ENCODE results near the gene RITA1.

Gene RITA1

GRCh38 chr12:113232089-113232839 lies 46.7 kb downstream of the RITA1 start:
- DNase-seq: no peak

DNA sequence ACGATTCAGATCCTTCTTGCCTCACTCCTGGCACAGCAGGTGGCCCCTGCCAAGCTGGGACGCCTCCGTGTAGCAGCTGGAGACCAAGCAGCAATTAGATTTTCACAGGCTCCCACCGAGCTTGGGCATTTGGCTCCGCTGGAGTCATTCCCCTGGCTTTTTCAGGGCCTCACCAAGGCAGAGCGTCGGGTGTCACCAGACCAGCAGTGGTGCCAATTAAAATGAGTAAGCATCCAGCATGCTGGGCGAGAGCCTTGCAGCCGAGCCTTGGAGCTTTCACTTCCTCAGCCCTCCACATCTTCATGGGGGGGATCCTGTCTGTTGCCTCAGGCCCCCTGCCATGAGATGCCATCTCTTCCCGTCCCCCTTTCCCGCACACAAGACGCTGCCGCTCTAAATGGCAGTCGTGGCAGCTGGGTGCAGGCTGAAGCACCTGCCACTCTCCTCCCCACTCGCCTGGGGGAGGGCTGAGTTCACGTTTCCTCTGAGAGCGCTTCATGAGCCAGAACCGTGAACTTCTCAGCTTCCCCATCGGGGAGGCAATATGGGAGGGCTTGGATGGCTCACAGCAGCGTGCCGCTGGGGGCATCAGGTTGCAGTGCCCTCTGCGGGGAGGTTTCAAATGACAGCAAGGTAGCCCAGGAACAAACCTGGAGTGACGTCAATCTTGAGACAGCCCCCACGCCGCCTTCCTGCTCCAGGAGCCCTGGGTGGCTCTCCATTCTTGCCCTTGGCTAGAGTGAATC lies 47.5 kb downstream of the RITA1 start:
- DNase-seq: no peak

- DNase-seq: no peak
Measured at GRCh38 chr12:113233967-113234366, 48.4 kb downstream of the RITA1 start.

- no peak for DNase-seq
Measured at GRCh38 chr12:113234483-113234882, 49.0 kb downstream of the RITA1 start.

DNA sequence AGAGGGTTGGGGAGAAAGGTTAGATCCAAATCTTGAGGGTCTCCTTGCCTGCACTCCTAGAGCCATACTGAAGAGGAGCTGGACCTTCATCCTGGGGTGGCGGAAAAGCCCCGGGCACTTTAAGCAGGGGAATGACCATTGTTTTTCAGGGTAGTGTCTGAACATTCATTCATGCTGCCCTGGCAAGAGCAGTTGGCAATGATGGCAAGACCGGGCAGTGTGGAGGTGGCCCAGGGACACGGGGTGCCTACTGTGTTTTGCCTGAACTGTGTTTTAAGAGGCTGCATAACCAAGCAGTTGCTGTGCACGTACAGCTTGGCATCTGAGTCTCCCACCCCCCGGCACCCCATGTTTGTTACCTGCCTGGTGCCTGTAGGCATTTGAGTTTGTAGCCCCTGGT lies 50.5 kb downstream of the RITA1 start:
- DNase-seq: no peak

DNA sequence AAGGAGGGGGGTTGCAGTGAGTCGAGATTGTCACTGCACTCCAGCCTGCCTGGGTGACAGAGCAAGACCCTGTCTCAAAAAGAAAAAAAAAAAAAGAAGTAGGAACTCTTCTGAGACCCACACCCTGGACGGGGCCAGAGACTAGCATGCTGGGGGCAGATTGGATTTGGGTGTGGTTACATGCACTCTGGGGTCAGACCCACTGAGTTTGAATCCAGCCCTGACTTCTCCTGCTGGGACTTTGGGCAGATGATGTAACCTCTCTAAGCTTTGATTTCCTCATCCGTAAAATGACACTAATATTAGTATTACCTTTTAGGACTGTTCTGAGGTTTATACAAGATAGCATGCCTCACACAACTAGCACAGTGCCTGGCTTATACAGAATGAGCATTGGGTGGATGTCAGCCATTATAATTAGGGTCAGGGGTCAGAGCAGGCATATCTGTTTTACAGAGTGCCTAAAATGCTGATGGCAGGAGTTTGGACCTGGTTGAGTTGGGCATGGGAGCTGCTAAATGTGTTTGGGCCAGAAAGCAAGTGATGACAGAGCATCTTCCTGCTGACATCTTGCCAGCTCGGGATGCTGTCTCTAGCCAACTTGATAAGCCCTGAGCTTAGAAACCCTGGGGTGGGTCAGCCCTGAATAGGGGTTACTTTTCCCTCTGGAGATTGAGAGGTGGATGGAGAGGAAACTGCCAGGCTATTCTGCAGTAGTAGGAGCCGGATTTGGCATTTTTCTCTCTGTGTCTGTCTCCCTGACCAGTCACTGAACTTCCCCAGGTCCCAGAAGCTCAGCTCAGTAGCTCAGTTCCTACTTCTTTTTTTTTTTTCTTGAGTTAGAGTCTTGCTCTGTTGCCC lies 51.2 kb downstream of the RITA1 start:
- DNase-seq: no peak

DNA sequence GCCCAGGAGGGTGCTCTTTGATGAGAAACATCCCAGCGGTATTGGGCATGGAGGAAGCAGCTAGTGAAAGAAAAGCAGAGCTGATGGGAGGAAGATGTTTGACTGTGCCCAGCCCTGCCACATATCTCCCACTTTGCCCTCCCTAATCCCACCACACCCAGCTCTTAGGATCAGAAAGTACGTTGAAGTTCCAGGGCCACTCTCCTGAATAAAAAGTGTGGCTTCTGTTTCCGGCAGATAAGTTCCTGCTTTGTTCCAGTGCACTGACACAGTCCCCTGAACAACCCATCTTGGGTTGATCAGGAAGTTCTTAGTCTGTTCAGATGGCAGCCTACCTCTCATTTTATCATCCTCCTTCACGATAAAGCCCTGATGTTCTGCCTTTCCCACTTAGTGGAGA lies 52.2 kb downstream of the RITA1 start:
- peak; percentile 74 for DNase-seq

DNA sequence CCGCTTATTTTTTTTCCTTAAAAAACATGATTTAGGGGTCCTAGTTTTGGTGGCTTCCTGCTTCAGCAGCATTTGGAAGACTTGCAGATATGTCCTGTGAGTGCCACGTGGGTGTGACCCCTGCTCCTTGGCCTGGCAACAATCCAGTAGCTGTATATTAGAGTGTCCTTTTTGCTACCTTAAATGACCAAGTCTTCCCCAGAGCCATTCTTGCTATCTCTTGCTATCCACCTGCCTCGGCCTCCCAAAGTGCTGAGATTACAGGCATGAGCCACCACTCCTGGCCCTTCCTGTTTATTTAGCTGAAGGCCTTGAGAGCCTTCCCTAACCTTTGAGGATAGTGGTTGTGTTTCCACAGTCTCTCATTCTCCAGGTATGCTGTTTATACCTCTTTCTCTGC lies 52.8 kb downstream of the RITA1 start:
- no peak for DNase-seq

GRCh38 chr12:113239288-113239771 lies 53.8 kb downstream of the RITA1 start:
- no peak for DNase-seq

GRCh38 chr12:113239811-113240331 lies 54.4 kb downstream of the RITA1 start:
- no peak for DNase-seq

GRCh38 chr12:113240395-113240794 lies 54.9 kb downstream of the RITA1 start:
- no peak for DNase-seq

DNA sequence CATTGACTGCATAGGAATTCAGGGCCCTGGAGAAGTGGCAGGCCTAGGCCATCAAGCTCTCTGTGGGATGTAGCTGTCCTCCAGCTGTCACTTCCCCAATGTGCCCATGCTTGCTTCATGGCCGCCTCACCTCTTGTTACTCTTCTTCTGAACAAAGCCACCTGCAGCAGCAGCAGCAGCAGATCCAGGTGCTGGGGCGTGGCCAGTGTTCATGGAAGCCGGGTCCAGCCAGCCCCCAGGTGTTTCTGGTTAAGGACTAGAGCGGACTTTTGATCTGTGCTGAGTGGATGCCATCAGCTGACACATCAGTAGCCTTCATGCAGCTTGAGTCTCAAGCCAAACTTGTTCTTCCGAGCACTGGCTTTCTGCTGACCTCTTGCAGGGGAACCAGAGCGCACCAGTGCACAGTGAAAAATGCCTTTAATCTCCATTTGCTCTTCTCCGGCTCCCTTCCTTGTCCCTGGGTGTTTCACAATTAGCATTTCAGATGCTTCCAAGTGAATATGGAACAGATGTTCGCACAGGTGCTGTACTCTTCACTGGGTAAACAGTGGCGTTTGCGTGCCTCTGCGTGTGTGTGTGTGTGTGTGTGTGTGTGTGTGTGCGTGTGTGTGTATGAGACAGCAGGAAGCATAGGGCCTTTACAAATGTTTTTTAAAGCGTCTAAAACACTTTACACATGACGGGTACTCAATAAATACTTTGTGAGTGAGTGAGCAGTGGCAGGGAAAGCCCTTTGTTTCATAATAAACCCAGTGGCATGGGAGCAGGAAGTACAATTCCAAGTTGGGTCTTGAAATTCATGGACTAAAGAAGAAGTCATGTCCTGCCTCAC lies 55.9 kb downstream of the RITA1 start:
- DNase-seq: no peak
